Loucy (cell line): ENCODE results near the gene SMURF1.
A peak's percentile ranks its signal among the peaks of the same experiment; 100 is the strongest.

Experiments
- H2AFZ ChIP-seq: fragments of 200-600 bp; sonication (generic); 2 replicates; pipeline ENCODE4 v1.6.0; 2016; ENCODE audit warnings: antibody characterized with exemption, mild to moderate bottlenecking, low read length, moderate library complexity
- H3F3A ChIP-seq: fragments of 200-600 bp; 2 replicates; pipeline ENCODE4 v1.6.0; 2016; ENCODE audit warnings: antibody characterized with exemption, low read depth, mild to moderate bottlenecking
- H3K27me3 ChIP-seq: fragments of 200-600 bp; sonication (generic); 2 replicates; pipeline ENCODE4 v1.6.1; 2014; ENCODE audit warnings: low read length, mild to moderate bottlenecking; ENCODE audit not compliant: insufficient read depth, poor library complexity, severe bottlenecking
- H3K36me3 ChIP-seq: fragments of 200-600 bp; sonication (generic); 2 replicates; pipeline ENCODE4 v1.6.1; 2016; ENCODE audit warnings: low read length; ENCODE audit not compliant: insufficient read depth
- H3K4me1 ChIP-seq: fragments of 200-600 bp; sonication (generic); 2 replicates; pipeline ENCODE4 v1.5.1; 2014; ENCODE audit warnings: low read length, mild to moderate bottlenecking; ENCODE audit not compliant: insufficient read depth, poor library complexity, severe bottlenecking
- H3K4me2 ChIP-seq: fragments of 200-600 bp; sonication (generic); 2 replicates; pipeline ENCODE4 v1.6.0; 2014; ENCODE audit warnings: antibody characterized with exemption, low read length, low read depth, mild to moderate bottlenecking; ENCODE audit not compliant: poor library complexity, severe bottlenecking
- H3K4me3 ChIP-seq: fragments of 200-600 bp; sonication (generic); 2 replicates; pipeline ENCODE4 v1.5.1; 2014; ENCODE audit warnings: low read length, mild to moderate bottlenecking, mixed read lengths; ENCODE audit not compliant: poor library complexity, severe bottlenecking
- H3K79me2 ChIP-seq: fragments of 200-600 bp; sonication (generic); 2 replicates; pipeline ENCODE4 v1.6.1; 2014; ENCODE audit warnings: low read length; ENCODE audit not compliant: insufficient read depth
- H3K9ac ChIP-seq: fragments of 200-600 bp; sonication (generic); 2 replicates; pipeline ENCODE4 v1.6.0; 2014; ENCODE audit warnings: mild to moderate bottlenecking, low read depth, low read length, moderate library complexity; ENCODE audit not compliant: poor library complexity, severe bottlenecking
- H3K9me2 ChIP-seq: fragments of 200-600 bp; sonication (generic); replicated peaks from 2 replicates; pipeline ENCODE4 v1.6.1; 2016; ENCODE audit warnings: low read depth, low read length, mixed read lengths
- H3K9me3 ChIP-seq: fragments of 200-600 bp; sonication (generic); 2 replicates; pipeline ENCODE4 v1.6.1; 2014; ENCODE audit warnings: mild to moderate bottlenecking, antibody characterized with exemption, low read length, low read depth; ENCODE audit not compliant: insufficient read depth
- H4K20me1 ChIP-seq: fragments of 200-600 bp; sonication (generic); 2 replicates; pipeline ENCODE4 v1.6.0; 2014; ENCODE audit warnings: antibody characterized with exemption, low read length, mild to moderate bottlenecking; ENCODE audit not compliant: insufficient read depth, poor library complexity, severe bottlenecking
- CTCF ChIP-seq: fragments of 200-600 bp; sonication (generic); conservative IDR thresholded peaks from 2 replicates; pipeline ENCODE4 v1.5.1; 2014; ENCODE audit warnings: mild to moderate bottlenecking, antibody characterized with exemption, low read length
- EZH2phosphoT487 ChIP-seq: fragments of 200-600 bp; IDR thresholded peaks from 2 replicates; pipeline ENCODE4 v1.6.1; 2018; ENCODE audit warnings: antibody characterized with exemption, mild to moderate bottlenecking, moderate library complexity, borderline replicate concordance

The SMURF1 gene

GRCh38 chr7:99139036-99139435, 4.9 kb downstream of the SMURF1 start:
- H3K9me2 ChIP-seq: no peaks in the 10 kb centered on the region
- H3F3A ChIP-seq: peaks cover 12% of the 10 kb centered on the region
- peak overlapping the region; percentile 0 for H3K9ac ChIP-seq
- H3K27me3 ChIP-seq: peaks cover 3% of the 10 kb centered on the region
- no peak overlapping the region for H2AFZ ChIP-seq
- H3K79me2 ChIP-seq: peaks cover 92% of the 10 kb centered on the region
- TF ChIP-seq EZH2phosphoT487: no peak
- TF ChIP-seq CTCF: no peak
- no peaks in the 10 kb centered on the region for H3K9me3 ChIP-seq
- no peaks in the 10 kb centered on the region for H3K36me3 ChIP-seq
- peak overlapping the region; percentile 76 for H3K4me2 ChIP-seq
- H4K20me1 ChIP-seq: peaks cover 82% of the 10 kb centered on the region
- peaks cover 54% of the 10 kb centered on the region for H3K4me1 ChIP-seq
- peak overlapping the region; percentile 54 for H3K4me3 ChIP-seq

- H3F3A ChIP-seq: peaks cover 12% of the 10 kb centered on the region
- H3K4me3 ChIP-seq: no peak overlapping the region
- TF ChIP-seq EZH2phosphoT487 (no peak), CTCF (no peak)
- no peak overlapping the region for H2AFZ ChIP-seq
- no peaks in the 10 kb centered on the region for H3K27me3 ChIP-seq
- peaks cover 78% of the 10 kb centered on the region for H4K20me1 ChIP-seq
- no peak overlapping the region for H3K9ac ChIP-seq
- H3K36me3 ChIP-seq: no peaks in the 10 kb centered on the region
- peak overlapping the region; percentile 35 for H3K4me2 ChIP-seq
- H3K9me2 ChIP-seq: no peaks in the 10 kb centered on the region
- peaks cover 100% of the 10 kb centered on the region for H3K79me2 ChIP-seq
- no peaks in the 10 kb centered on the region for H3K9me3 ChIP-seq
- peaks cover 55% of the 10 kb centered on the region for H3K4me1 ChIP-seq
Observed at GRCh38 chr7:99137411-99138180, 6.3 kb downstream of the SMURF1 start.

GRCh38 chr7:99135938-99136337, 8.0 kb downstream of the SMURF1 start:
- Histone ChIP-seq H3K9me2 (no peaks in the 10 kb centered on the region), H3K36me3 (no peaks in the 10 kb centered on the region), H3K9ac (no peak overlapping the region), H4K20me1 (peaks cover 71% of the 10 kb centered on the region), H2AFZ (no peak overlapping the region), H3K4me1 (peaks cover 43% of the 10 kb centered on the region), H3K9me3 (no peaks in the 10 kb centered on the region), H3F3A (0 out of 2 replicates have a peak, but pooled peaks cover under 1% of the 10 kb centered on the region), H3K79me2 (peaks cover 100% of the 10 kb centered on the region), H3K27me3 (no peaks in the 10 kb centered on the region), H3K4me3 (no peak overlapping the region), H3K4me2 (peak overlapping the region; percentile 17)
- TF ChIP-seq EZH2phosphoT487 (no peak), CTCF (no peak)
